GM12878 (cell line): ENCODE data around the gene KRTAP10-10. TPM values are rescaled to one million over a fixed set of nuclear protein-coding genes. Genes with fewer than 3 reads are reported as not detected.

Source experiments
- ATAC-seq: fragments of 200-7000 bp; cut with Tn5 transposase; 3 replicates; pipeline ENCODE4 v1.9.1; 2020; ENCODE audit warnings: mild to moderate bottlenecking, moderate library complexity
- BruUV-seq: library from RNA; stranded (reverse); fragments of 400-500 nt; replicated peaks from 2 replicates; lab custom pipeline; 2021; lab: Mats Ljungman, UMichigan
- CTCF ChIA-PET: fragments of 300-600 bp; sonication (Branson Sonifier 250); formaldehyde crosslinking; extraction: SDS; loops from one replicate; lab custom pipeline; 2021; ENCODE audit warnings: inconsistent platforms; lab: Yijun Ruan, JAX
- POLR2A ChIA-PET: fragments of 350-600 bp; formaldehyde crosslinking; extraction: SDS; loops from one replicate; lab custom pipeline; 2021; ENCODE audit warnings: inconsistent platforms; lab: Charles Lee
- RAD21 ChIA-PET: fragments of 300-600 bp; sonication (Branson Sonifier 250); formaldehyde crosslinking; loops from one replicate; lab custom pipeline; 2023; ENCODE audit warnings: antibody characterized with exemption; ENCODE audit not compliant: unreplicated experiment; lab: Charles Lee
- SMC1A ChIA-PET: fragments of 300-600 bp; sonication (Branson Sonifier 250); formaldehyde crosslinking; loops from one replicate; lab custom pipeline; 2023; ENCODE audit not compliant: unreplicated experiment, uncharacterized antibody; lab: Charles Lee
- DNase-seq: peaks from one replicate; pipeline ENCODE4 v3.0.0-alpha.2; 2011; ENCODE audit warnings: low read depth, low spot score
- FAIRE-seq: peaks from 3 replicates; lab custom pipeline; 2011; peaks lifted over from hg19 to GRCh38; lab: Jason Lieb, UNC
- H2AFZ ChIP-seq: 2 replicates; pipeline ENCODE4 v1.6.0; 2011; ENCODE audit warnings: low read depth, low read length, control low read depth; ENCODE audit not compliant: control insufficient read depth
- H3K27ac ChIP-seq: 2 replicates; pipeline ENCODE4 v1.5.1; 2011; ENCODE audit warnings: control low read depth; ENCODE audit not compliant: control insufficient read depth, insufficient read depth
- H3K27me3 ChIP-seq, 2 experiments: replicated peaks in 1 of 2; 2 replicates each; pipeline versions ENCODE4 v1.6.0 to v1.6.1; 2011; ENCODE audit warnings: low read length in 1 of 2; ENCODE audit not compliant: control insufficient read depth in 2 of 2, insufficient read depth in 2 of 2
- H3K36me3 ChIP-seq, 2 experiments: 2 replicates each; pipeline ENCODE4 v1.5.1; 2011; ENCODE audit warnings: low read length in 1 of 2; ENCODE audit not compliant: control insufficient read depth in 2 of 2, insufficient read depth in 2 of 2
- H3K4me1 ChIP-seq: 2 replicates; pipeline ENCODE4 v1.6.1; 2011; ENCODE audit warnings: mild to moderate bottlenecking, low read length, moderate library complexity, mixed read lengths; ENCODE audit not compliant: control insufficient read depth, insufficient read depth
- H3K4me2 ChIP-seq: 2 replicates; pipeline ENCODE4 v1.6.0; 2011; ENCODE audit warnings: control low read depth; ENCODE audit not compliant: control insufficient read depth, insufficient read depth
- H3K4me3 ChIP-seq: fragments of 200-600 bp; sonication (generic); 2 replicates; pipeline ENCODE4 v1.5.1; 2016
- H3K79me2 ChIP-seq: 2 replicates; pipeline ENCODE4 v1.6.0; 2011; ENCODE audit warnings: low read length; ENCODE audit not compliant: control insufficient read depth, insufficient read depth
- H3K9ac ChIP-seq: 2 replicates; pipeline ENCODE4 v1.8.0; 2011; ENCODE audit warnings: low read length, control low read depth, mixed read lengths; ENCODE audit not compliant: control insufficient read depth, insufficient read depth
- H3K9me3 ChIP-seq: replicated peaks from 3 replicates; pipeline ENCODE4 v1.5.1; 2011; ENCODE audit warnings: mild to moderate bottlenecking, low read length; ENCODE audit not compliant: control insufficient read depth, insufficient read depth
- H4K20me1 ChIP-seq: 2 replicates; pipeline ENCODE4 v1.6.0; 2011; ENCODE audit not compliant: control insufficient read depth, insufficient read depth
- ASH2L ChIP-seq: fragments of 300-600, 200-600 bp; sonication (generic); IDR thresholded peaks from 2 replicates; pipeline ENCODE4 v1.6.1; 2017; ENCODE audit warnings: low read depth, mild to moderate bottlenecking, borderline replicate concordance
- CHD4 ChIP-seq: fragments of 200-600 bp; sonication (generic); IDR thresholded peaks from 2 replicates; pipeline ENCODE4 v1.6.1; 2016; ENCODE audit warnings: mild to moderate bottlenecking
- CREB1 ChIP-seq: IDR thresholded peaks from 2 replicates; pipeline ENCODE4 v1.6.1; 2012; ENCODE audit warnings: low read depth, mild to moderate bottlenecking, inconsistent platforms
- FOS ChIP-seq: IDR thresholded peaks from 3 replicates; pipeline ENCODE4 v1.6.1; 2011; ENCODE audit warnings: borderline replicate concordance; ENCODE audit not compliant: insufficient read length; ENCODE audit errors: extremely low read depth
- FOXM1 ChIP-seq: IDR thresholded peaks from 2 replicates; pipeline ENCODE4 v1.6.1; 2012; ENCODE audit warnings: low read depth, mild to moderate bottlenecking, inconsistent platforms, low read length, moderate library complexity
- JUNB ChIP-seq: IDR thresholded peaks from 2 replicates; pipeline ENCODE4 v1.6.1; 2016; ENCODE audit warnings: antibody characterized with exemption, mild to moderate bottlenecking
- KAT2A ChIP-seq: conservative IDR thresholded peaks from 2 replicates; pipeline ENCODE4 v1.6.1; 2011; ENCODE audit warnings: low read depth, low read length; ENCODE audit not compliant: control insufficient read depth
- MEF2B ChIP-seq: fragments of 450-650 bp; IDR thresholded peaks from 2 replicates; pipeline ENCODE4 v1.6.1; 2018; ENCODE audit warnings: mild to moderate bottlenecking, moderate library complexity; ENCODE audit not compliant: partially characterized antibody, poor library complexity, severe bottlenecking
- NBN ChIP-seq: fragments of 450-650 bp; IDR thresholded peaks from 2 replicates; pipeline ENCODE4 v1.6.1; 2016
- NFIC ChIP-seq: IDR thresholded peaks from 2 replicates; pipeline ENCODE4 v1.6.1; 2012; ENCODE audit warnings: low read depth, mild to moderate bottlenecking, inconsistent platforms, low read length, moderate library complexity
- PAX8 ChIP-seq: fragments of 450-650 bp; IDR thresholded peaks from 2 replicates; pipeline ENCODE4 v1.6.1; 2017; ENCODE audit warnings: mild to moderate bottlenecking, moderate library complexity
- RBBP5 ChIP-seq: fragments of 200-600 bp; sonication (generic); conservative IDR thresholded peaks from 2 replicates; pipeline ENCODE4 v1.6.1; 2016
- RCOR1 ChIP-seq: conservative IDR thresholded peaks from 2 replicates; pipeline ENCODE4 v1.6.1; 2012; ENCODE audit warnings: low read depth, low read length, improper control_type of control experiment
- SREBF1 ChIP-seq: IDR thresholded peaks from 2 replicates; pipeline ENCODE4 v1.6.1; 2012; ENCODE audit warnings: mild to moderate bottlenecking, low read length
- SUPT20H ChIP-seq: IDR thresholded peaks from 2 replicates; pipeline ENCODE4 v1.6.1; 2011; ENCODE audit warnings: low read depth, mild to moderate bottlenecking, low read length, moderate library complexity, borderline replicate concordance; ENCODE audit not compliant: control insufficient read depth
- TBL1XR1 ChIP-seq: IDR thresholded peaks from 2 replicates; pipeline ENCODE4 v1.6.1; 2012; ENCODE audit warnings: low read depth, low read length, improper control_type of control experiment
- ZNF24 ChIP-seq: fragments of 450-650 bp; IDR thresholded peaks from 2 replicates; pipeline ENCODE4 v1.6.1; 2017; ENCODE audit warnings: antibody characterized with exemption, mild to moderate bottlenecking
- WGBS: methylation state at CpG from one replicate; pipeline ENCODE4 v1.1.6; 2016; ENCODE audit warnings: low lambda C conversion rate; ENCODE audit not compliant: insufficient replicate concordance, insufficient coverage; ENCODE audit errors: missing lambda C conversion rate; 5-methylcytosine and 5-hydroxymethylcytosine counted together
- in situ Hi-C: fragments of 300-500 bp; cut with MboI; formaldehyde crosslinking; loops from 9 replicates; pipeline ENCODE4 v1.14.3; 2018; ENCODE audit warnings: mixed read lengths
- intact Hi-C: fragments of 100-400 bp; cut with micrococcal nuclease; formaldehyde crosslinking; loops from one replicate; pipeline ENCODE4 v1.14.2; 2022; ENCODE audit not compliant: unreplicated experiment
- polyA plus RNA-seq, 11 experiments: library from polyadenylated mRNA; depleted of rRNA in 4 of 11; unstranded in 6 of 11; stranded (reverse) in 5 of 11; fragments of >200 nt; fragmentation: Nextera tagmentation in 4 of 11; fragmentation: Illumina TruSeq in 1 of 11; extraction: Ambion mirVana in 4 of 11; extraction: Trizol in 1 of 11; gene quantifications; 1 replicate in 1 of 11; 2 replicates in 10 of 11; pipeline versions ENCODE4 v1.2.1 to v1.2.3, GENCODE V29; 2011 to 2016; ENCODE audit warnings: inconsistent platforms in 2 of 11, missing spikeins in 2 of 11, low read depth in 1 of 11
- total RNA-seq, 4 experiments: library from RNA; depleted of rRNA in 3 of 4; stranded (reverse); fragments of >200 nt in 3 of 4; fragmentation: Illumina TruSeq in 1 of 4; extraction: Trizol in 1 of 4; gene quantifications; 2 replicates each; pipeline versions ENCODE4 v1.2.1 to v1.2.3, GENCODE V29; 2013 to 2021
- TF ChIP-seq, protein P1 (sequence below): fragments of 450-650 bp; IDR thresholded peaks from 2 replicates; pipeline ENCODE4 v1.6.1; 2017; ENCODE audit warnings: low read depth, mild to moderate bottlenecking, moderate library complexity
- TF ChIP-seq, protein P2 (sequence below), 3 experiments: IDR thresholded peaks in 2 of 3; conservative IDR thresholded peaks in 1 of 3; 2 replicates each; pipeline ENCODE4 v1.5.1; 2011; ENCODE audit warnings: low read depth in 3 of 3, low read length in 3 of 3, mild to moderate bottlenecking in 3 of 3, control low read depth in 2 of 3, moderate library complexity in 2 of 3, inconsistent platforms in 1 of 3, mixed read lengths in 1 of 3; ENCODE audit not compliant: control insufficient read depth in 2 of 3, insufficient read depth in 1 of 3; ENCODE audit errors: extremely low read depth in 1 of 3

Gene KRTAP10-10
- total and polyA plus RNA-seq, 10 of the 15 experiments (the other 5 are each of a cell fraction or from before 2014, with no cell fraction given) = not detected

DNA sequence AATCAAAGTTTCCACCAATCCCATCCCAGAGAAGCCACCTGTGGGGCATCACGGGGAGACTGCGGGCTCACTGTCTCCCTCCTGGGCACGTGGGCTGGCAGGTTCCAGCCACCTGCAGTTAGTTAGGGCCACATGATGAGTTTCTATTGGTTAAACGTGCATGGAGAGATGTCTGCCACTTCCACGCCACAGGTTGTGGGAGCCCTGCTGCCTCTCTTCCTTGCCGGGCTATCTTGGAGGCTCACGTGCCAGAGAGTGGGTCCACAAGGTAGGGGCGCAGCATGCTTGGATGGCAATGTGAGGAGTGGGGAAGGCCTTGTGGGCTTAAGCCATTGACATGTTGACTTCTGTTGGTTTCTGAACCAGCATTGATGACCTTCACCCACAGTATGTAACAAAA lies 33.2 kb upstream of the KRTAP10-10 start:
- Histone ChIP-seq H3K27me3 (no peaks in the 10 kb centered on the region), H3K27ac (no peak overlapping the region), H4K20me1 (no peaks in the 10 kb centered on the region), H2AFZ (no peak overlapping the region), H3K9ac (no peak overlapping the region), H3K79me2 (no peaks in the 10 kb centered on the region), H3K4me3 (no peak overlapping the region), H3K36me3 (no peaks in the 10 kb centered on the region), H3K4me1 (no peaks in the 10 kb centered on the region), H3K9me3 (no peaks in the 10 kb centered on the region; the same call in 2 of the 3 replicates), H3K4me2 (no peak overlapping the region)
- DNase-seq (no peak), ATAC-seq (no peak), FAIRE-seq (no peak)
- intact Hi-C loops = no loop called here
- RAD21 ChIA-PET = no interaction called here
- POLR2A ChIA-PET = no interaction called here
- CTCF ChIA-PET = no interaction called here
- SMC1A ChIA-PET = no interaction called here
- TF ChIP-seq MEF2B (no peak), RBBP5 (no peak), RCOR1 (no peak), ZNF24 (no peak), FOS (no peak), NBN (no peak), SREBF1 (no peak), NFIC (no peak), CHD4 (no peak), TBL1XR1 (no peak), ASH2L (no peak)
- BruUV-seq = no TSS peak
- in situ Hi-C loops = no loop called here
- WGBS = 23% methylated on average over 8 of the region's 8 CpGs

DNA sequence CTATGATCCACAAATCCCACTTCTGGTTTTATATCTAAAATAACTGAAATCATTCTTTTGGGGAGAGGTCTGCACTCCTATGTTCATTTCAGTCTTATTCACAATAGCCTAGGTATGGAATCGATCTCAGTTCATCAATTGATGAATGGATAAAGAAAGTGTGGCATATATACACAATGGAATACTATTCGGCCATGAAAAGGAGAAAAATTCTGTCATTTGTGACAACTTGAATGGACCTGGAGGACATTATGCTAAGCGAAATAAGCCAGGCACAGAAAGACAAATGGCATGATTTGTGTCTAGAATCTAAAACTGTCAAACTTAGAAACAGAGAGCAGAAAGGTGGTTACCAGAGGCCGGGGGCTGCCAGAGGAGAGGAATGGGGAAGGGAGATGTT lies 30.7 kb upstream of the KRTAP10-10 start:
- ChIA-PET RAD21 (no interaction called here), POLR2A (no interaction called here), SMC1A (no interaction called here), CTCF (no interaction called here)
- 47% methylated on average over 4 of the region's 4 CpGs for WGBS
- no peaks in the 10 kb centered on the region for H3K27me3 ChIP-seq
- no peaks in the 10 kb centered on the region for H4K20me1 ChIP-seq
- H3K4me3 ChIP-seq = no peak overlapping the region
- DNase-seq (no peak), FAIRE-seq (no peak), ATAC-seq (no peak)
- H3K27ac ChIP-seq = no peak overlapping the region
- no peak overlapping the region for H2AFZ ChIP-seq
- no peaks in the 10 kb centered on the region; the same call in 2 of the 3 replicates for H3K9me3 ChIP-seq
- no peaks in the 10 kb centered on the region for H3K79me2 ChIP-seq
- H3K4me2 ChIP-seq = no peak overlapping the region
- no TSS peak for BruUV-seq
- H3K36me3 ChIP-seq = no peaks in the 10 kb centered on the region
- intact Hi-C loops (no loop called here), in situ Hi-C loops (no loop called here)
- no peaks in the 10 kb centered on the region for H3K4me1 ChIP-seq
- H3K9ac ChIP-seq = no peak overlapping the region
- TF ChIP-seq KAT2A = no peak
- TF ChIP-seq, protein P1, sequence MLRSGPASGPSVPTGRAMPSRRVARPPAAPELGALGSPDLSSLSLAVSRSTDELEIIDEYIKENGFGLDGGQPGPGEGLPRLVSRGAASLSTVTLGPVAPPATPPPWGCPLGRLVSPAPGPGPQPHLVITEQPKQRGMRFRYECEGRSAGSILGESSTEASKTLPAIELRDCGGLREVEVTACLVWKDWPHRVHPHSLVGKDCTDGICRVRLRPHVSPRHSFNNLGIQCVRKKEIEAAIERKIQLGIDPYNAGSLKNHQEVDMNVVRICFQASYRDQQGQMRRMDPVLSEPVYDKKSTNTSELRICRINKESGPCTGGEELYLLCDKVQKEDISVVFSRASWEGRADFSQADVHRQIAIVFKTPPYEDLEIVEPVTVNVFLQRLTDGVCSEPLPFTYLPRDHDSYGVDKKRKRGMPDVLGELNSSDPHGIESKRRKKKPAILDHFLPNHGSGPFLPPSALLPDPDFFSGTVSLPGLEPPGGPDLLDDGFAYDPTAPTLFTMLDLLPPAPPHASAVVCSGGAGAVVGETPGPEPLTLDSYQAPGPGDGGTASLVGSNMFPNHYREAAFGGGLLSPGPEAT = no peak
- no peak for TF ChIP-seq FOXM1
- no peak for TF ChIP-seq SUPT20H
- TF ChIP-seq CREB1 = no peak
- no peak for TF ChIP-seq PAX8
- TF ChIP-seq, protein P2, sequence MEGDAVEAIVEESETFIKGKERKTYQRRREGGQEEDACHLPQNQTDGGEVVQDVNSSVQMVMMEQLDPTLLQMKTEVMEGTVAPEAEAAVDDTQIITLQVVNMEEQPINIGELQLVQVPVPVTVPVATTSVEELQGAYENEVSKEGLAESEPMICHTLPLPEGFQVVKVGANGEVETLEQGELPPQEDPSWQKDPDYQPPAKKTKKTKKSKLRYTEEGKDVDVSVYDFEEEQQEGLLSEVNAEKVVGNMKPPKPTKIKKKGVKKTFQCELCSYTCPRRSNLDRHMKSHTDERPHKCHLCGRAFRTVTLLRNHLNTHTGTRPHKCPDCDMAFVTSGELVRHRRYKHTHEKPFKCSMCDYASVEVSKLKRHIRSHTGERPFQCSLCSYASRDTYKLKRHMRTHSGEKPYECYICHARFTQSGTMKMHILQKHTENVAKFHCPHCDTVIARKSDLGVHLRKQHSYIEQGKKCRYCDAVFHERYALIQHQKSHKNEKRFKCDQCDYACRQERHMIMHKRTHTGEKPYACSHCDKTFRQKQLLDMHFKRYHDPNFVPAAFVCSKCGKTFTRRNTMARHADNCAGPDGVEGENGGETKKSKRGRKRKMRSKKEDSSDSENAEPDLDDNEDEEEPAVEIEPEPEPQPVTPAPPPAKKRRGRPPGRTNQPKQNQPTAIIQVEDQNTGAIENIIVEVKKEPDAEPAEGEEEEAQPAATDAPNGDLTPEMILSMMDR (IDR thresholded peaks at IDR 0.05 in 2 of 3, conservative IDR thresholded peaks at IDR 0.05 in 1 of 3; ENCODE audit: control insufficient read depth in 2 of 3, extremely low read depth in 1 of 3, insufficient read depth in 1 of 3, low read depth in 3 of 3, low read length in 3 of 3) = no peak
- no peak for TF ChIP-seq JUNB
